Stomach (tissue), 4 donors: ENCODE measurements around the gene SPEG.

Experiments used
- CTCF ChIP-seq, 7 experiments: fragments of 450-650 bp in 4 of 7; fragments of 200-600 bp in 3 of 7; sonication (generic) in 3 of 7; IDR thresholded peaks; one replicate each; pipeline ENCODE4 v1.5.1; 2016 to 2019; ENCODE audit warnings: antibody characterized with exemption in 7 of 7, control low read depth in 2 of 7, mild to moderate bottlenecking in 1 of 7
- EP300 ChIP-seq: sonication (generic); formaldehyde crosslinking; IDR thresholded peaks from one replicate; pipeline ENCODE4 v1.6.1; 2017; ENCODE audit warnings: antibody characterized with exemption

DNA sequence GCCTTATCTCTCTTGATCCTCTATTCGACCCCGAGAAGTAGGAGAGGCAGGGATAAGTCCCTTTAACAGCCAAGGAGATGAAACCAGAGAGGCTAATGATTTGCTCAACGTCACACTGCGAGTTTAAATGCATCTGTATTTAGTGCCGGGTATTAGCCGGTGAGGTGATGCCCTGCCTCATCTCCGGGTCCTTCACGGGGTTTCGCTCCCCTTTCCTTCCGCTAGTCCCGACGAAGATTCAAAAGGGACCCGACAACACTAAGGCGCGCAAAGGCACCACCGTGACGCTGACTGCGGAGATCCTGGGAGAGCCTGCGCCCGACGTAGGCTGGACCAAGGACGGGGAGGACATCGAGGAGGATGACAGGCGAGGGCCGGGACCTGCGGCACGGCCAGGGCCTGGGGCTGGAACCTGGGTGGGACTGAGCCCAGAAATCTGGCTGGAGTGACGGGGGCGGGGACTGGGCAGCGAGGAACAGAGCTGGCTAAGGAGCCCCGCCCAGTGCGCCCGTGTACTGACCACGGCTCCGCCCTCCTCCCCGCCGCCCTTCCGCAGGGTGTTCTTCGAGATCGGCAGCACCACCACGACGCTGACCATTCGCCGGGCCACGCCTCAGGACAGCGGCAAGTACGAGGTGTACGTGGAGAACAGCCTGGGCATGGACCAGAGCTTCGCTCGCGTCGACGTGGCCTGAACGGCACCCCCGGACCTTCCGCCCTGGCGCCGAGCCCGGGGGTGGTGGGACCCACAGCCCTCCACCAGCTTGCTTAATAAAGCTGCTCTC, 63.0 kb downstream of the SPEG start:
- TF ChIP-seq CTCF (IDR thresholded peaks at IDR 0.05) (no peak), EP300 (no peak)
